Astrocyte of the hippocampus (primary cell): ENCODE data around the gene CCDC82.
A peak's percentile ranks its signal among the peaks of the same experiment; 100 is the strongest.
"Not testable (repeated sequence)": the region's sequence is repeated elsewhere in the genome, so short reads cannot be mapped to it uniquely, and the experiment has no call there.

Experiments
- DNase-seq: peaks from one replicate; pipeline ENCODE4 v3.0.0; 2011; ENCODE audit warnings: low read depth, low spot score

Gene CCDC82

DNA sequence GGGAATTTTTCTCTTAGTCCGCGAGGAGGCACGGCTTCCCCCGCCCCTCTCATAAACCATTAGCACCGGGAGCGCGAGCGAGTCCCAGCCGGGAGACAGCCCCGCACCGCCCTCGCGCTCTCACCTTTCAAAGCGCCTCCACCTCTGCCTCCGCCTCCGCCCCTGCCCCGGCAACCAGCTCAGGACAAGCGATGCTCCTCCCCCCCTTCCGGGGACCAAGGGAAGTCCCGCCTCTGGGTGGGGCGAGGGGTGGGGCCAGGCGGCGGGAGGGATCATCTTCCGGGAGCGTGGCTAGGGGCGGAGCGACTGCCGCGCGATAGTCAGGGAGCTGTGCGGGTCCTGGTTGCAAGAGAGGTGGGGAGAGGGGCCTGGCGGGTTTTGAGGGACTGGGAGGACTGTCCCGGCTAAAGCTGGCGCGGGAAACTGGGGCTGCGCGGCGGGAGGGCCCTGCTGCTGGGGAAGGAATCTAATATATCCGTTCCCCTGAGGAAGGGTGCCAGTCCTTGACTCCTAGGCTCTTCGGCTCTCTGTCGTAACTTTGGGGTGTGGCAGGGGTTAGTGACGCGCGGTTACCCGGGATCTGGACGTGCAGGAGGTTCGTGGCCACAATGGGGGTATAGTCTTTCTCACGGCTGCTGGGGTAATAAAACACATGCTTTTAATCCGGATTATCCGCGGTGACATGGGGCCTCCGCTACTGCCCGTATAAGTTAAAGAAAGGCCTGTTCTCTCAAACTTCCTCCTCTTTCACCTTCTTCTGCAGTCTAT is at the start of gene CCDC82, which contains the start of gene JRKL:
CCDC82 (minus strand) TSS at position 193 of the 768 bp plus-strand sequence. CDS start 5,165 bp downstream, outside the sequence.
JRKL (plus strand) TSS at position 294 of the 768 bp plus-strand sequence. CDS start 637 bp downstream, outside the sequence.
- DNase-seq: peak; percentile 99

GRCh38 chr11:96432654-96433053 is 42.9 kb upstream of the CCDC82 start:
- DNase-seq: not testable (repeated sequence)

DNA sequence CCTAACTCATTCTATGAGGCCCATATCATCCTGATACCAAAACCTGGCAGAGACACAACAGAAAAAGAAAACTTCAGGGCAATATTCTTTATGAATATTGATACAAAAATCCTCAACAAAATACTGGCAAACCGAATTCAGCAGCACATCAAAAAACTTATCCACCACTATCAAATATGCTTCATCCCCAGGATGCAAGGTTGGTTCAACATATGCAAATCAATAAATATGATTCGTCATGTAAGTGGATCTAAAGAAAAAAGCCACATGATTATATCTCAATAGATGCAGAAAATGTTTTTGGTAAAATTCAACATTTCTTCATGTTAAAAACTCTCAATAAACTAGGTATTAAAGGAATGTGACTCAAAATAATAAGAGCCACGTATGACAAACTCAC is 41.0 kb upstream of the CCDC82 start:
- no peak for DNase-seq

DNA sequence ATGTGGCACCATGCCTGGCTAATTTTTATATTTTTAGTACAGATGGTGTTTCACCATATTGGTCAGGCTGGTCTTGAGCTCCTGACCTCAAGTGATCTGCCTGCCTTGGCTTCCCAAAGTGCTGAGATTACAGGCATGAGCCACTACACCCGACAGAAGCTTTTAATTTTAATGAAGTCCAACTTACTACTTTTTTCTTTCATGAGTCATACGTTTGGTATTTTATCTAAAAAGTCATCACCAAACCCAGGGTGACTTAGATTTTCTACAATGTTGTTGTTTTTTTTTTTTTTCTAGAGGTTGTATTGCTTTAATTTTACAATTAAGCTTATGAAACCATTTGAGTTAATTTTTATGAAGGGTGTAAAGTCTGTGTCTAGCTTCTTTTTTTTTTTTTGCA is 35.0 kb upstream of the CCDC82 start:
- DNase-seq: peak; percentile 51

DNA sequence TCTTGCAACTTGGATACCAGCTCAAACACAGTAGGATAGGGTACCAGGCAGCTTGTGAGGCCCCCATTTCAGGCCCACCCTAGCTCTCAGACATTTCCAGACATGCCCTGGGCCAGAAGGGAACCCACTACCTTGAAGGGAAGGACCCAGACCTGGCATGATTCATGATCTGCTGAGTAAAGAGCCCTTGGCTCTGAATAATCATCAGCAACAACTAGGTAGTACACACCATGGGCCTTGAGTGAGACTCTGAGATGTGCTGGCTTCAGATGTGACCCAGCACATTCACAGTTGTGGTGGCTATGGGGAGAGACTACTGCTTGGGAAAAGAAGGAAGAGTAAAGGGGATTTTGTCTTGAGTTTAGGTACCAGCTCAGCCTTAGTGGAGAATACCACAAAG is 23.7 kb upstream of the CCDC82 start:
- no peak for DNase-seq

DNA sequence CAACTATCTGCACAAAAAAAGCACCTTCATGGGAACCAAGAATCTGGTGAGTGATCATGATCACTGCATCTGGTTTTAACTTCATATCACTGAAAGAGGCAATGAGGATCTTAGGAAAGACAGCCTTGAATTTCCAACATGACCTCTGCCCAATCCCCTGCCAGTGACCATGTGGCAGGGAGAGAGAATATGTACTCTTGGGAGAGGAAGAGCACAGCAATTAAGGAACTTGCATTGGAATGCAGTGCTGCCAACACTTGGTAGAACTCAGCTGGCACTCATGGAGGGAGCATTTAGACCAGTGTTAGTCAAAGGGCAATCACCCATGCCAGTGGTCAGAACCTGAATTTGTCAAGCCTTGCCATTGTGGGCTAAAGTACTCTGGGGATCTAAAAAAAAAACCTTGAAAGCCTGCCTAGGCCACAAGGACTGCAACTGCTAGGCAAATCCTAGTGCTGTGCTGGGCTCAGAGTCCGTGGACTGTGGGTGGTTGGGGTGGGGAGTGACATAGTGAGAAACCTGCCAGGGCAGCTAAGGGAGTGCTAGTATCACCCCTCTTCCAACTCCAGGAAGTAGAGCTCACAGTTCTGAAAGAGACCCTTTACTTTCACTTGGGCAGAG is 23.2 kb upstream of the CCDC82 start:
- DNase-seq: peak; percentile 5

- not testable (repeated sequence) for DNase-seq
Observed at GRCh38 chr11:96411412-96411811, 21.7 kb upstream of the CCDC82 start.

DNA sequence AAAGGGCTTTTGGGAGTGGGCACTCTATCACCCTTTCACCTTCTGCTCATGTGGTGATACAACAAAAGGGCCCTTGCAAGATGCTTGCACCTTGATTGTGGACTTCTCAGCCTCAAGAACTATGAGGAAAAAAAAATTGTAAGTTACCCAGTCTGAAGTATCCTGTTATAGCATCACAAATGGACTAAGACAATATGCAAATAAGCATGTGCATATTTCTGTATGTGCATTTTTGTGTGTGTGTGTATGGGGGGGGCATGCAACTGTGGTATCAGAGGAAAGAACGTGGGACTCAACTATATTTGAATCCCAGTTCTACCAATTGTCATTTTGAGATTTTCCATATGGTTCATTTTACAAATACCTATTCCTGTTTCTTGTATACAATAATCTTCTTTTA is 11.0 kb upstream of the CCDC82 start:
- DNase-seq: no peak

DNA sequence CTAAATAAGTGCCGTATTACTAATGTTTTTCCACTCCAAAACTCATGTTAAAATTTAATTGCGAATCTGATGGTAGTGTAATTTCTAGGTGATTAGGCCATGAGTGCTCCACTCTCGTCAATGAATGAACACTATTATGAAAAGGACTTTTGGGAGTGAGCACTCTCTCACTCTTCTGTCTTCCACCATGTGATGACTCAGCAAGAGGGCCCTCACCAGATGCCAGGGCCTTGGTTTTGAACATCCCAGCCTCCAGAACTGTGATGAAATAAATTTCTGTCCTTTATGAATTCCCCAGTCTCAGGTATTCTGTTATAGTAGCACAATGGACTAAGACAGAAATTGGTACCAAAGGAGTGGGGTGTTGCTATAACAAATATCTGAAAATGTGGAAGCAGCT is 8.2 kb upstream of the CCDC82 start:
- DNase-seq: no peak

DNA sequence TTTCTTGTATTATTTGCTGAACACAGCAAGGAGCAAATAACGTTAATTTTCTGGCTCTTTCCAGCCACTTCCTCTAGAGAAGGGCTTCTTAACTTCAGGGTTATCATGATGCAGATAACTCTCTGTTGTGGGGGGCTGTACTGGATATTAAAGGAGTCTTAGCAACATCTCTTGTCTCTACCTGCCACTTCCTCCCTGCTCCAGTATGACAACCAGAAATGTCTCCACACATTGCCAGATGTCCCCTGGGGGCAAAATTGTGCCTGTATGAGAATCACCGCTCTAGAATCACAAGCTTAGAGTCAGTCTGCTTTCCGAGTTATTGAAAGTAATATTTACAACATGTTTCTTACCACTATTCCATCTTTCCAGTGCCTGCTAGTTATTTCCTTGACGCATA is 6.9 kb upstream of the CCDC82 start:
- DNase-seq: no peak

DNA sequence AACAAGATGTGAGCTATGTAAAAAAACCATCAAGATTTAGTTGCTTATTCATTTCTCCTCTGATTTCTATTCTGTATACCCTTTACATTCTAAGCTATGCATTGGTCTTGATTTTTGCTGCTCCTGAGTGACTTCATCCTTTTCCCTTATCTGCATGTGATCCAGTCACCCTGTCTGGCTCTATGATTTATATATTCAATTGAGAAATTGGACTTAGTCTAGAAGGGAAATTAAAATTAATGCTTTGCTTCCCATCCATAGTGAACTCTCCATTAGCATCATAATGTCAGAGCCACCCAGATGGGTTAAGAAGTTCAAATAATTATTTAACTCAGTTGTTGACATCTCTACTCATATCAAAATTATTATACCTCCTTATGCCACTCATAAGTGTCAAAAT is 5.1 kb upstream of the CCDC82 start:
- DNase-seq: no peak

- DNase-seq: peak; percentile 57
Observed at GRCh38 chr11:96393753-96394348, 4.1 kb upstream of the CCDC82 start.

GRCh38 chr11:96391698-96392307 is 2.1 kb upstream of the CCDC82 start:
- DNase-seq: peak; percentile 8

GRCh38 chr11:96390488-96390792 is 728 bp upstream of the CCDC82 start:
- no peak for DNase-seq

GRCh38 chr11:96388891-96389719 is 607 bp downstream of the CCDC82 start:
- no peak for DNase-seq

DNA sequence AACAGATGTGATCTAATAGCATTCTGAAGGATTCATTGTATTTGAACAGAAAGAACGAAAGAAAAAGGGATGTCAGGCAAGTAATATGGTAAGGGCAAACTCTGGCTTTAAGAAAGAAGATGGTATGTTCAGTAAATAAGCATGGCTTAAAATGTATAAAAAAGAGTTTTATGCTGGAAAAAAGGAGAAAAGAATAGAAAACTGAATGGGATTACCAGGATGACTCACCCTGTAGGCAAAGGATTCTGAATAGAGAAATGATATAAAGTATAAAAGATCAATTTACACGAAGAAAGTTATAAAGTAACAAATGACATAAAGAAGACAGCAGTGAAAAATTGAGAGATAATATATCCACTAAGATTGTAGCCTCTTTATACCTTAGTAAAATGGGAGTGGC is 4.5 kb downstream of the CCDC82 start:
- DNase-seq: no peak

- DNase-seq: no peak
Observed at GRCh38 chr11:96384156-96384555, 5.6 kb downstream of the CCDC82 start.

DNA sequence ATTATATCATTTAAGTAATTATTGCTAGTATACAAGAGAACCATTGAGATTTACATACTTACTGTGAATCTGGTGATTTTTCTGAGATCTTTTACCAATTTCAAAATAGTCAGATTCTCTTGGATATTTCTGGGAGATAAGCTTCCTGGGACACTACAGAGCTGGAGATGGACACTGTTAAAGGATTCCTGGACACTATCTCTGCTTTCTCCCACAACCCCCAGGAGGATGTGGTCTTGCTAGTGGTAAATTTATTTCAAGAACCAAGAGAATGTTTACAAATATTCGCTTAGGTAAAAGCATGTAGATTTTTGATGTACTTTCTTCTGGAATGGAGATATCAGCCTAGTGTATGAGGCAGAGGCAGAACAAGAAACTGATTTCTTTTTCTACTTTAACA is 12.9 kb downstream of the CCDC82 start:
- DNase-seq: no peak

DNA sequence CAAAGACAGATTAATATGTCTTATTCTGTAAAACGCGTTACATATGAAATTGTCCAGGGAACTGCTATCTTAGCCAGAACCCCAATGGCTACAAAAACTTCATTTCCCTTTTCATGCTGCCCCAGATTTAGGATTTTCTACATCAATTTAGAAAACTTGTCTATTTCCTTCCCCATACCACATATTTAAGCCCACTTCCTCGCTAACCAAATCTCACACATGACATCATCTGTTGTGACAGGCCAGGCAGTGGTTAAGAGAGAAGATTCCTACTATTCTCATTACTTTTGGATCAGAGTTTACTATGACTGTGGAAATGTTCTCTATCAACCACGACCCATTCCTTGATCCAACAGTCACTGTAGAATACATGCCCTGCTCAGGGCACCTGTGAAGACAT is 15.9 kb downstream of the CCDC82 start:
- DNase-seq: no peak

DNA sequence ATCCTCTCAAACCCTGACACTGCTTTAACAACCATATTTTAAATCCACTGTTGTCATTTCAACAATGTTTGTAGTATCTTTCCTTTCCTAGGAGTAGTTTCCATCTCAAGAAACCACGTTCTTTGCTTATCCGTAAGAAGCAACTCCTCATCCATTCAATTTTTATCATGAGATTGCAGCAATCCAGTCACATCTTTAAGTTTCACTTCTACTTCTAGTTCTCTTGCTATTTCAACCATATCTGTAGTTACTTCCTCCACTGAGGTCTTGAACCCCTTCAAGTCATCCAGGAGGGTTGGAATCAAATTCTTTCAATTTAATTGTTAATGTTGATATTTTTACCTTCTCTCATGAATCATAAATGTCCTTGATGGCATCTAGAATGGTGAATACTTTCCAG is 22.4 kb downstream of the CCDC82 start:
- DNase-seq: no peak

DNA sequence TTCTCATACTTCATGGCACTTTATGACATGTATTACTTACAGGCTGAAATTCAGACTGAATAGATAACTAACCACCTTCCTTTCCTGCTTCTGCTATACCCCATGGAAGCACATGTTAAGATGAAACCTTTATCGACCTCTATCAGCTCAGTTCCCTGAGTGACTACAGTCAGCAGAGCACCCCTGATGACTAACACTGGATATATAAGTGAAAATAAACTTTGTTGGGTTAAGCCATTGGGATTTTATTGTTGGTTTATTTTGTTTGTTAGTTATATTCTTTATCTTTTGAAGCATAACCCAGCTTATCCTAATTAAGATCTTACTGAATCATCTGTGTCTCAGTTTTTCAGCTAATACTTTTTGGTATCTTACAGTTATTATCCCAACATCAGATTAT is 23.7 kb downstream of the CCDC82 start:
- no peak for DNase-seq

GRCh38 chr11:96365493-96365892 is 24.2 kb downstream of the CCDC82 start:
- DNase-seq: no peak
